Neural progenitor cell (in vitro differentiated cells): ENCODE measurements around the gene KLHL35. TPM values are rescaled to one million over a fixed set of nuclear protein-coding genes. Genes with fewer than 3 reads are reported as not detected.

ENCODE experiments used
- DNase-seq: peaks from one replicate; pipeline ENCODE4 v3.0.0-alpha.2; 2016; ENCODE audit warnings: low spot score
- H2AFZ ChIP-seq: fragments of 200-600 bp; sonication (generic); replicated peaks from 2 replicates; pipeline ENCODE4 v1.6.1; 2016; ENCODE audit warnings: antibody characterized with exemption
- H3F3A ChIP-seq: fragments of 200-600 bp; sonication (generic); 2 replicates; pipeline ENCODE4 v1.6.1; 2016; ENCODE audit warnings: antibody characterized with exemption, low read depth
- H3K27ac ChIP-seq: fragments of 200-600 bp; sonication (generic); 2 replicates; pipeline ENCODE4 v1.5.1; 2016; ENCODE audit warnings: mild to moderate bottlenecking
- H3K27me3 ChIP-seq: fragments of 200-600 bp; sonication (generic); 2 replicates; pipeline ENCODE4 v1.6.1; 2016; ENCODE audit warnings: mild to moderate bottlenecking, moderate library complexity
- H3K36me3 ChIP-seq: fragments of 200-600 bp; sonication (generic); 2 replicates; pipeline ENCODE4 v1.5.1; 2016
- H3K4me1 ChIP-seq: fragments of 200-600 bp; sonication (generic); 2 replicates; pipeline ENCODE4 v1.6.1; 2016; ENCODE audit warnings: mixed run types
- H3K4me2 ChIP-seq: fragments of 200-600 bp; sonication (generic); 2 replicates; pipeline ENCODE4 v1.6.1; 2016
- H3K4me3 ChIP-seq: fragments of 200-600 bp; sonication (generic); 2 replicates; pipeline ENCODE4 v1.5.1; 2016
- H3K79me2 ChIP-seq: fragments of 200-600 bp; sonication (generic); 2 replicates; pipeline ENCODE4 v1.6.1; 2016; ENCODE audit warnings: low read depth
- H3K9ac ChIP-seq: fragments of 200-600 bp; sonication (generic); 2 replicates; pipeline ENCODE4 v1.6.1; 2016
- H3K9me3 ChIP-seq: fragments of 200-600 bp; sonication (generic); 2 replicates; pipeline ENCODE4 v1.5.1; 2016; ENCODE audit warnings: low read depth
- H4K20me1 ChIP-seq: fragments of 200-600 bp; sonication (generic); 2 replicates; pipeline ENCODE4 v1.6.1; 2016; ENCODE audit warnings: low read depth
- H3K27ac Mint-ChIP-seq: 3 replicates; pipeline ENCODE4 v1.8.0; 2021; ENCODE audit warnings: mixed read lengths
- H3K27me3 Mint-ChIP-seq: 2 replicates; pipeline ENCODE4 v1.8.0; 2022; ENCODE audit warnings: low read depth, mild to moderate bottlenecking, inconsistent platforms, moderate library complexity, mixed read lengths; ENCODE audit not compliant: insufficient read depth
- H3K36me3 Mint-ChIP-seq: 3 replicates; pipeline ENCODE4 v1.8.0; 2021; ENCODE audit warnings: mixed read lengths
- H3K4me1 Mint-ChIP-seq: 3 replicates; pipeline ENCODE4 v1.8.0; 2021; ENCODE audit warnings: mixed read lengths
- H3K4me3 Mint-ChIP-seq: 3 replicates; pipeline ENCODE4 v1.8.0; 2021; ENCODE audit warnings: mild to moderate bottlenecking, moderate library complexity, mixed read lengths
- H3K9me3 Mint-ChIP-seq: 3 replicates; pipeline ENCODE4 v1.8.0; 2020; ENCODE audit warnings: mixed read lengths
- EZH2 ChIP-seq: fragments of 200-600 bp; sonication (generic); IDR thresholded peaks from 2 replicates; pipeline ENCODE4 v1.6.1; 2017; ENCODE audit warnings: antibody characterized with exemption, mild to moderate bottlenecking, moderate library complexity
- EZH2phosphoT487 ChIP-seq: fragments of 200-600 bp; sonication (generic); IDR thresholded peaks from 2 replicates; pipeline ENCODE4 v1.6.1; 2017; ENCODE audit warnings: antibody characterized with exemption
- total RNA-seq: library from RNA; depleted of rRNA; stranded (reverse); fragments of >200 nt; gene quantifications from 2 replicates; pipeline ENCODE4 v1.2.3, GENCODE V29; 2015; ENCODE audit warnings: low replicate concordance
- TF ChIP-seq, protein P1 (sequence below): fragments of 200-600 bp; sonication (generic); IDR thresholded peaks from 2 replicates; pipeline ENCODE4 v1.5.1; 2017; ENCODE audit warnings: antibody characterized with exemption, mild to moderate bottlenecking

Gene KLHL35
- total RNA-seq, 1 donor from 2014 or later = 1.2 TPM

- no peak for TF ChIP-seq EZH2phosphoT487
- TF ChIP-seq EZH2 = no peak
- TF ChIP-seq, protein P1, sequence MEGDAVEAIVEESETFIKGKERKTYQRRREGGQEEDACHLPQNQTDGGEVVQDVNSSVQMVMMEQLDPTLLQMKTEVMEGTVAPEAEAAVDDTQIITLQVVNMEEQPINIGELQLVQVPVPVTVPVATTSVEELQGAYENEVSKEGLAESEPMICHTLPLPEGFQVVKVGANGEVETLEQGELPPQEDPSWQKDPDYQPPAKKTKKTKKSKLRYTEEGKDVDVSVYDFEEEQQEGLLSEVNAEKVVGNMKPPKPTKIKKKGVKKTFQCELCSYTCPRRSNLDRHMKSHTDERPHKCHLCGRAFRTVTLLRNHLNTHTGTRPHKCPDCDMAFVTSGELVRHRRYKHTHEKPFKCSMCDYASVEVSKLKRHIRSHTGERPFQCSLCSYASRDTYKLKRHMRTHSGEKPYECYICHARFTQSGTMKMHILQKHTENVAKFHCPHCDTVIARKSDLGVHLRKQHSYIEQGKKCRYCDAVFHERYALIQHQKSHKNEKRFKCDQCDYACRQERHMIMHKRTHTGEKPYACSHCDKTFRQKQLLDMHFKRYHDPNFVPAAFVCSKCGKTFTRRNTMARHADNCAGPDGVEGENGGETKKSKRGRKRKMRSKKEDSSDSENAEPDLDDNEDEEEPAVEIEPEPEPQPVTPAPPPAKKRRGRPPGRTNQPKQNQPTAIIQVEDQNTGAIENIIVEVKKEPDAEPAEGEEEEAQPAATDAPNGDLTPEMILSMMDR = no peak
- Mint-ChIP-seq H3K4me3 (no peak overlapping the region), H3K27me3 (no peaks in the 10 kb centered on the region), H3K27ac (no peak overlapping the region), H3K36me3 (no peaks in the 10 kb centered on the region), H3K4me1 (peaks cover 14% of the 10 kb centered on the region), H3K9me3 (no peaks in the 10 kb centered on the region)
- Histone ChIP-seq H3K36me3 (no peaks in the 10 kb centered on the region), H3K4me1 (peaks cover 12% of the 10 kb centered on the region), H3K9ac (no peak overlapping the region), H3K79me2 (no peaks in the 10 kb centered on the region), H3F3A (peaks cover 13% of the 10 kb centered on the region), H3K27me3 (no peaks in the 10 kb centered on the region), H3K9me3 (no peaks in the 10 kb centered on the region), H3K4me3 (no peak overlapping the region), H3K4me2 (no peak overlapping the region), H2AFZ (no peak overlapping the region), H4K20me1 (no peaks in the 10 kb centered on the region), H3K27ac (no peak overlapping the region)
- no peak for DNase-seq
These were observed 17.2 kb upstream of the KLHL35 start for GRCh38 chr11:75450236-75450635.

DNA sequence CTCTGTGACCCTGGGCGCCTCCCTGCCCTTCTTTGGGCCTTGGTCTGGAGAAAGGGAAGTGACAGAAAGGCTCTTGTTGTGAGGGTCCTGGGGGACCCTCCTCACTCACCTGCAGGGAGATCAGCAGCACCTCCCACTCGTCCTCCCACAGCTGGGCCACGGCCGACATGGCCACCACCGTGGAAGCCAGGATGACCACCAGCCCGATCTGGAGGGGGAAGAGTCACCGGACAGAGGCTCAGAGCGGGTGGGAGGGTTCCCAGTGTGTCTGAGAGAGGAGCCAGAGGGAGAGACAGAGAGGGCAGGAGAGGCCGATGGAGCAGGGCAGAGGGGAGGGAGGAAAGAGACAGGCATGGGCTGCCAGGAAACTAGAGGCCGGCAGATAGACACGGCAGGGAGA is 16.8 kb upstream of the KLHL35 start:
- Histone ChIP-seq H3K27ac (no peak overlapping the region), H3K36me3 (no peaks in the 10 kb centered on the region), H3K9ac (no peak overlapping the region), H3K9me3 (no peaks in the 10 kb centered on the region), H3K79me2 (no peaks in the 10 kb centered on the region), H3K4me1 (peaks cover 8% of the 10 kb centered on the region), H3K4me2 (no peak overlapping the region), H4K20me1 (no peaks in the 10 kb centered on the region), H3K27me3 (no peaks in the 10 kb centered on the region), H2AFZ (no peak overlapping the region), H3F3A (peaks cover 10% of the 10 kb centered on the region), H3K4me3 (no peak overlapping the region)
- no peak overlapping the region for H3K4me3 Mint-ChIP-seq
- DNase-seq = no peak
- H3K36me3 Mint-ChIP-seq = no peaks in the 10 kb centered on the region
- peaks cover 10% of the 10 kb centered on the region for H3K4me1 Mint-ChIP-seq
- H3K27me3 Mint-ChIP-seq = no peaks in the 10 kb centered on the region
- H3K9me3 Mint-ChIP-seq = no peaks in the 10 kb centered on the region
- TF ChIP-seq, protein P1 = no peak
- TF ChIP-seq EZH2 (no peak), EZH2phosphoT487 (no peak)
- H3K27ac Mint-ChIP-seq = no peak overlapping the region

- H3K4me3 ChIP-seq = no peak overlapping the region
- H3K27me3 ChIP-seq = no peaks in the 10 kb centered on the region
- H3K36me3 ChIP-seq = no peaks in the 10 kb centered on the region
- no peak overlapping the region for H3K4me2 ChIP-seq
- no peaks in the 10 kb centered on the region for H3K27me3 Mint-ChIP-seq
- no peak overlapping the region for H3K27ac Mint-ChIP-seq
- H3K9me3 ChIP-seq = no peaks in the 10 kb centered on the region
- H3F3A ChIP-seq = peaks cover 5% of the 10 kb centered on the region
- peaks cover 3% of the 10 kb centered on the region for H3K4me1 ChIP-seq
- TF ChIP-seq, protein P1 = no peak
- TF ChIP-seq EZH2 = no peak
- TF ChIP-seq EZH2phosphoT487 = no peak
- no peak overlapping the region for H2AFZ ChIP-seq
- DNase-seq = no peak
- no peaks in the 10 kb centered on the region for H3K79me2 ChIP-seq
- H3K9ac ChIP-seq = no peak overlapping the region
- no peak overlapping the region for H3K27ac ChIP-seq
- no peaks in the 10 kb centered on the region for H3K36me3 Mint-ChIP-seq
- H3K4me3 Mint-ChIP-seq = no peak overlapping the region
- no peaks in the 10 kb centered on the region for H3K9me3 Mint-ChIP-seq
- no peaks in the 10 kb centered on the region for H4K20me1 ChIP-seq
- H3K4me1 Mint-ChIP-seq = peaks cover 5% of the 10 kb centered on the region
These were observed 16.3 kb upstream of the KLHL35 start for GRCh38 chr11:75449271-75449670.
